ENCODE data around the gene PGC.

GRCh38 chr6:41750374-41750773 lies 3.2 kb upstream of the PGC start:
- TF ChIP-seq CTCF (IDR thresholded peaks at IDR 0.05; ENCODE audit: low read depth, low read length), result no peak
- no peak for TF ChIP-seq POLR2A (IDR thresholded peaks at IDR 0.05; ENCODE audit: extremely low read depth, insufficient read length)
- no peak for TF ChIP-seq MAX (IDR thresholded peaks at IDR 0.05; ENCODE audit: low read depth, low read length)
- no peak for TF ChIP-seq MYC (IDR thresholded peaks at IDR 0.05; ENCODE audit: low read depth, low read length)
